Mammary epithelial cell (primary cell): ENCODE data around the gene TRIM66.

ENCODE experiments used
- CTCF ChIP-seq, 2 donors: IDR thresholded peaks in 1 of 2; conservative IDR thresholded peaks in 1 of 2; 2 replicates each; pipeline ENCODE4 v1.5.1; 2011 to 2012; ENCODE audit warnings: inconsistent platforms in 2 of 2, low read length in 2 of 2, mild to moderate bottlenecking in 2 of 2, control low read depth in 1 of 2, low read depth in 1 of 2; ENCODE audit not compliant: insufficient read depth in 1 of 2; ENCODE audit errors: extremely low read depth in 1 of 2
- EZH2 ChIP-seq: IDR thresholded peaks from 2 replicates; pipeline ENCODE4 v1.6.1; 2012; ENCODE audit warnings: low read length, inconsistent platforms, borderline replicate concordance

GRCh38 chr11:8683115-8683807, 796 bp upstream of the TRIM66 start:
- TF ChIP-seq CTCF (conservative IDR thresholded peaks at IDR 0.05 in 1 of 2, IDR thresholded peaks at IDR 0.05 in 1 of 2; ENCODE audit: extremely low read depth in 1 of 2, insufficient read depth in 1 of 2, low read depth in 1 of 2, low read length in 2 of 2) (no peak), EZH2 (no peak)
